Prostate gland (tissue), 2 donors: ENCODE measurements around the gene GGNBP2. TPM values are rescaled to one million over a fixed set of nuclear protein-coding genes. Genes with fewer than 3 reads are reported as not detected.

Source experiments
- DNase-seq: peaks from one replicate; pipeline ENCODE4 v3.0.0-alpha.2; 2019; ENCODE audit warnings: low spot score
- H3K27ac ChIP-seq, 2 donors: fragments of 200-600 bp; sonication (generic); 2 replicates each; pipeline ENCODE4 v1.5.1; 2017 to 2019
- H3K27me3 ChIP-seq: fragments of 200-600 bp; sonication (generic); replicated peaks from 2 replicates; pipeline ENCODE4 v1.5.1; 2019; ENCODE audit not compliant: insufficient read depth
- H3K36me3 ChIP-seq, 2 donors: fragments of 200-600 bp; sonication (generic); 1 replicate in 1 of 2; 2 replicates in 1 of 2; pipeline versions ENCODE4 v1.5.1 to v1.8.1; 2017 to 2019
- H3K4me1 ChIP-seq: fragments of 200-600 bp; sonication (generic); replicated peaks from 2 replicates; pipeline ENCODE4 v1.5.1; 2019
- H3K4me3 ChIP-seq, 2 donors: fragments of 200-600 bp; sonication (generic); 2 replicates each; pipeline ENCODE4 v1.5.1; 2017 to 2019
- H3K9me3 ChIP-seq: fragments of 200-600 bp; sonication (generic); 2 replicates; pipeline ENCODE4 v1.5.1; 2017
- POLR2A ChIP-seq: fragments of 450-650 bp; IDR thresholded peaks from one replicate; pipeline ENCODE4 v1.6.1; 2016; ENCODE audit warnings: antibody characterized with exemption, mild to moderate bottlenecking
- POLR2AphosphoS5 ChIP-seq: sonication (generic); formaldehyde crosslinking; IDR thresholded peaks from one replicate; pipeline ENCODE4 v1.6.1; 2017; ENCODE audit warnings: antibody characterized with exemption
- WGBS: methylation state at CpG from one replicate; pipeline ENCODE4 v1.1.5; 2018; 5-methylcytosine and 5-hydroxymethylcytosine counted together
- intact Hi-C: fragments of 100-400 bp; cut with DNase I; formaldehyde crosslinking; loops from one replicate; pipeline ENCODE4 v1.14.2; 2022
- total RNA-seq, 2 donors: library from RNA; depleted of rRNA; stranded (reverse); fragments of >200 nt; gene quantifications; one replicate each; pipeline ENCODE4 v1.1.0, GENCODE V29; 2016
- TF ChIP-seq, protein P1 (sequence below), 4 experiments: fragments of 200-600 bp in 2 of 4; fragments of 450-650 bp in 2 of 4; sonication (generic) in 2 of 4; IDR thresholded peaks; 1 replicate in 3 of 4; 2 replicates in 1 of 4; pipeline ENCODE4 v1.5.1; 2016 to 2019; ENCODE audit warnings: antibody characterized with exemption in 4 of 4, mild to moderate bottlenecking in 2 of 4, moderate library complexity in 2 of 4

The GGNBP2 gene
- total RNA-seq, 2 donors from 2014 or later: 34.8 to 71.7 TPM

DNA sequence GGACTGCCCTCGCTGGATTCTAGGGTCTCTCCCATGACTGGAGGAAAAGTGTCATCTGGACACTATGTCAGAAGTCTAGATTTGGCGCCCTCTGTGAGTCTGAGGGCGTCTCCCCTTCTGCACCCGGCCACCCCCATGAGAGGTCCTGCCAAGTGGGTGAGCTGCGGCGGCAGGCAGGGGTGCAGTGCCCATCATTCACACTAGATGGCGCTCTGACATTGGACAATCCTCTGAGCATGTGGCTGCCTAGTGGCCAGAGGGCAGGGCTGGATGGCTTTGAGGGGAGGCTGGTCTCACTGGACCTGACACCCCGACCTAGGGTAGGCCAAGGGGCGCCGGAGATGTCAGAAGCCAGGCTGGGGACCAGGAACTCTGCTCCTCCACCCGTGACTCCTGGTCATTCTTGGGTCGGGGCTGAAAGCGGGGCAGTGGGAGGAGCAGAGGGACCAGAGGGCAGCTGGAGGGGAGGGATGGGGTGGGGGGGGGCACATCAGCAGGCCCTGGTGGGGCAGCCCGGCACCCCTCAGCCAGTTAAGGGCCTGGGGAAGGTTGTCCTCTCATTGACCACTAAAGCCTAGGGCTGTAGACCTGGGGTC lies 84.6 kb downstream of the GGNBP2 start:
- no peaks in the 10 kb centered on the region for H3K27me3 ChIP-seq
- H3K4me1 ChIP-seq: no peaks in the 10 kb centered on the region
- TF ChIP-seq POLR2AphosphoS5: no peak
- TF ChIP-seq, protein P1, sequence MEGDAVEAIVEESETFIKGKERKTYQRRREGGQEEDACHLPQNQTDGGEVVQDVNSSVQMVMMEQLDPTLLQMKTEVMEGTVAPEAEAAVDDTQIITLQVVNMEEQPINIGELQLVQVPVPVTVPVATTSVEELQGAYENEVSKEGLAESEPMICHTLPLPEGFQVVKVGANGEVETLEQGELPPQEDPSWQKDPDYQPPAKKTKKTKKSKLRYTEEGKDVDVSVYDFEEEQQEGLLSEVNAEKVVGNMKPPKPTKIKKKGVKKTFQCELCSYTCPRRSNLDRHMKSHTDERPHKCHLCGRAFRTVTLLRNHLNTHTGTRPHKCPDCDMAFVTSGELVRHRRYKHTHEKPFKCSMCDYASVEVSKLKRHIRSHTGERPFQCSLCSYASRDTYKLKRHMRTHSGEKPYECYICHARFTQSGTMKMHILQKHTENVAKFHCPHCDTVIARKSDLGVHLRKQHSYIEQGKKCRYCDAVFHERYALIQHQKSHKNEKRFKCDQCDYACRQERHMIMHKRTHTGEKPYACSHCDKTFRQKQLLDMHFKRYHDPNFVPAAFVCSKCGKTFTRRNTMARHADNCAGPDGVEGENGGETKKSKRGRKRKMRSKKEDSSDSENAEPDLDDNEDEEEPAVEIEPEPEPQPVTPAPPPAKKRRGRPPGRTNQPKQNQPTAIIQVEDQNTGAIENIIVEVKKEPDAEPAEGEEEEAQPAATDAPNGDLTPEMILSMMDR (IDR thresholded peaks at IDR 0.05): peak; percentile 93 to 96 (median 94)
- 18% methylated on average over 14 of the region's 14 CpGs for WGBS
- intact Hi-C loops: loop anchor here (1.0 to 10.0 kb wide), 2 partner anchors 418 to 595 kb away; no protein-coding TSS in a partner anchor
- DNase-seq: peak; percentile 62
- H3K36me3 ChIP-seq: no peaks in the 10 kb centered on the region
- H3K27ac ChIP-seq: no peak overlapping the region
- no peak overlapping the region for H3K4me3 ChIP-seq
- H3K9me3 ChIP-seq: no peaks in the 10 kb centered on the region

DNA sequence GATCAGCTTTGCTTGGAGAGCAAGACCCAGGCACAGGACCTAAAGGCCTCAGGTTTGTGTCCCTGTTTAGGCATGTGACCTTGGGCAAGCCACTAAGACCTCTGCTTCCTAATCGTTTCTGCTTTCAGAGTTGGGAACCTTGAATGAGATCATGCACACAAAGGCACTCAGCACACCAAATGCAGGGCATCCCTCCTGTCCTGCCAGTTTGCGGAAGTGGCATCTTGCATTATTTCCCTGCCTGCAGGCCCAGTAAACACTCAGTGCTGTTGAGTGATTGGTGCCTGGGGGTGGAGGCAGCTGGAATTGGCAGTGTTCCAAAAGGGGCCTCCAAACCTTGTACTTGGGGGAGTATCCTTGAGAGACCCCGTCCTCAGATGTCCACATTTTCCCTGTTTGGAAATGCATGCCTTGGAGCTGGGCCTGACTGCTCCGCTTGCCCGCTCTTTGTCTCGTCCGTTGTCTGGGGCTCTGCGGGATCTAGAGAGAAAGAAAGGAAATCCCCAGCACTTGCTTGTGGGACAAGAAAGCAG lies 85.3 kb downstream of the GGNBP2 start:
- DNase-seq: no peak
- intact Hi-C loops: loop anchor here (1.0 to 10.0 kb wide), 2 partner anchors 417 to 595 kb away; no protein-coding TSS in a partner anchor
- Histone ChIP-seq H3K4me1 (no peaks in the 10 kb centered on the region), H3K9me3 (no peaks in the 10 kb centered on the region), H3K27ac (no peak overlapping the region), H3K27me3 (no peaks in the 10 kb centered on the region), H3K4me3 (no peak overlapping the region), H3K36me3 (no peaks in the 10 kb centered on the region)
- TF ChIP-seq, protein P1 (IDR thresholded peaks at IDR 0.05): no peak
- TF ChIP-seq POLR2A (no peak), POLR2AphosphoS5 (no peak)
- 80% methylated on average over 8 of the region's 8 CpGs for WGBS

DNA sequence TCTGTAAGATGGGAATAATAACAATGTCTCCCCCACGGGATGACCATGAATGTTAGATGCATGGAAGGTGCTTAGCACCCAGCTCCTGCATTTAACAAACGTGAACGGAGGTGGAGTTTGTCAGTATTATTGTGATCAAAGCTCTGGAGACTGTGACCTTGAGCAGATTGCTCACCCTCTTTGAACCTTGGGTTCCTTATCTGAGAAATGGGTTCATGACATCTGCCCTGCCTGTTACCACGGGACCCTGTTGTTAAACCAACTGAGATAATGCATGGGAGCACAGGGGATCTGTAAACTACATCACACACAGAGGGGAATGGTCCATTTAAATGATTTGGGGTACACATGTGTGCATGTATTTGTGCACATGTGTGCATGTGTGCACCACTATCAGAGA lies 86.3 kb downstream of the GGNBP2 start:
- Histone ChIP-seq H3K9me3 (no peaks in the 10 kb centered on the region), H3K4me3 (no peak overlapping the region), H3K36me3 (no peaks in the 10 kb centered on the region), H3K4me1 (no peaks in the 10 kb centered on the region), H3K27ac (no peak overlapping the region), H3K27me3 (no peaks in the 10 kb centered on the region)
- 86% methylated on average over 4 of the region's 4 CpGs for WGBS
- intact Hi-C loops: no loop called here
- no peak for DNase-seq
- TF ChIP-seq, protein P1 (IDR thresholded peaks at IDR 0.05): no peak
- TF ChIP-seq POLR2A (no peak), POLR2AphosphoS5 (no peak)

DNA sequence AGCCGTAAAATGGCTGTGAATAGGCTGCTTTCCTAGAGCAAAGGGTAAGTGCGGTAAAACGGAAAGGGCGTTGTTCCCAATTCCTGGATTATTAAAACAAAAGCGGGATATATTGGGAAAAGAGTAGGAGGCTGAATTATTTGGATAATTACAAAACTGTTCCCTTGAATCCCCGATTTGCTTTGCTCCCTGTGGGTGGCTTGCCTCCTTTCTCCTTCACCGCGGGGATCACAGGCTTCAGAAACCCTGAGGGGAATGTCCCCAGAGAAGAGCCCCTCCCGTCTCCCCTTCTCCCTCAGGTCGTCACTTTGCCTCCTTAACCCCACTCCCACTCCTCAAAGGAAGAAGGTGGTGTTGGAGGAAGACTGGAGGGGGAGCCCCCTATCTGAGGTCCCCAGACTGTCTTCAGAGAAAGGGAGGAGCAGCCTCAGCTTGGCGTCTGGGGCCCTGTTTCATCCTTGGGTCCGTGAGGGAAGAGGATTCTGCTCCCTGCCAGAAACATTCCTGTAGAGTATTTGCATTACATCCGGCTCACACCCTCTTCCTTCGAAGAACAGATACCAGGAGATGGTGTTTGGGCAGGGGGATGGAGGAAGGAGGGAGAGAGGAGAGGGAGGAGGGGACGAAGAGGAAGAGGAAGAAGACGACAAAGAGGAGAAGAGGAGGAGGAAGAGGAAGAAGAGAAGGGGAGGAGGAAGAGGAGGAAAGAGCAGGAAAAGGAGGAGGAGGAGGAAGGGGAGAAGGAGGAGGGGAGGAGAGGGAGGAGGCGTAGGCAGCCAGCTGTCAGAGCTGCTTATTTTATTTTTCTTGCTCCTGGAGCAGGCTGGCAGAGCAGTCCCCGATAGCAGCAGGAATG lies 88.4 kb downstream of the GGNBP2 start:
- Histone ChIP-seq H3K27me3 (no peaks in the 10 kb centered on the region), H3K9me3 (no peaks in the 10 kb centered on the region), H3K36me3 (no peaks in the 10 kb centered on the region), H3K27ac (no peak overlapping the region), H3K4me1 (no peaks in the 10 kb centered on the region), H3K4me3 (no peak overlapping the region)
- TF ChIP-seq POLR2A (no peak), POLR2AphosphoS5 (no peak)
- TF ChIP-seq, protein P1 (IDR thresholded peaks at IDR 0.05): no peak
- intact Hi-C loops: no loop called here
- DNase-seq: no peak
- 44% methylated on average over 18 of the region's 18 CpGs for WGBS

Other genes with a start within 250 kb of the GGNBP2 start
- 1 to 10 TPM in 1 of 2 donors, not detected in 1; 8.7 TPM for gene TBC1D3G, start 221.0 kb upstream of the GGNBP2 start, total RNA-seq
- under 1 TPM in 1 of 2 donors, not detected in 1; 0.91 TPM for gene TBC1D3H, start 156.5 kb upstream of the GGNBP2 start, total RNA-seq
- gene ZNHIT3, start 58.2 kb upstream of the GGNBP2 start, total RNA-seq: 10 to 100 TPM; 29.1 to 36.9 TPM
- 10 to 100 TPM; 49.4 to 56.4 TPM for gene MYO19, start 10.1 kb upstream of the GGNBP2 start, total RNA-seq
- 1 to 10 TPM; 6.4 to 7.1 TPM for gene PIGW, start 9.9 kb upstream of the GGNBP2 start, total RNA-seq
- 1 to 10 TPM; 8.0 to 8.2 TPM for gene DHRS11, start 47.0 kb downstream of the GGNBP2 start, total RNA-seq
- gene MRM1, start 56.7 kb downstream of the GGNBP2 start, total RNA-seq: 10 to 100 TPM in 1 of 2 donors, 1 to 10 TPM in 1; 7.8 to 10.2 TPM